HCT116 (cell line): Measurements from ENCODE around the gene AFP. TPM values are rescaled to one million over a fixed set of nuclear protein-coding genes. Genes with fewer than 3 reads are reported as not detected.

Experiments
- ATAC-seq: fragments of 200-7000 bp; cut with Tn5 transposase; 2 replicates; pipeline ENCODE4 v1.9.1; 2020; ENCODE audit warnings: mild to moderate bottlenecking, moderate library complexity
- BruUV-seq: library from RNA; stranded (reverse); fragments of 400-500 nt; replicated peaks from 2 replicates; lab custom pipeline; 2021; lab: Mats Ljungman, UMichigan
- CTCF ChIA-PET: fragments of 300-600 bp; sonication (Branson Sonifier 250); formaldehyde crosslinking; loops from one replicate; lab custom pipeline; 2021; ENCODE audit warnings: antibody characterized with exemption; lab: Charles Lee
- POLR2A ChIA-PET: fragments of 300-600, 350-600 bp; sonication (Branson Sonifier 250); formaldehyde crosslinking; loops from one replicate; lab custom pipeline; 2021; ENCODE audit warnings: antibody characterized with exemption; lab: Charles Lee
- RAD21 ChIA-PET, 2 experiments: fragments of 300-600 bp; sonication (Branson Sonifier 250); formaldehyde crosslinking; loops; one replicate each; lab custom pipeline; 2023; ENCODE audit warnings: low total read pairs in 2 of 2; ENCODE audit not compliant: uncharacterized antibody in 2 of 2, unreplicated experiment in 2 of 2, low non-redundant PET in 1 of 2; lab: Charles Lee
- DNase-seq: peaks from one replicate; pipeline ENCODE4 v3.0.0-alpha.2; 2010; ENCODE audit warnings: low read depth, low spot score
- H2AFZ ChIP-seq: fragments of 200-600 bp; shearing (Covaris generic), sonication (generic); 2 replicates; pipeline ENCODE4 v1.6.1; 2017; ENCODE audit warnings: low read depth, mixed run types, mixed read lengths, antibody characterized with exemption, low read length; ENCODE audit not compliant: poor library complexity, severe bottlenecking
- H3K27ac ChIP-seq: 2 replicates; pipeline ENCODE4 v1.5.1; 2012; ENCODE audit warnings: low read depth, low read length
- H3K27me3 ChIP-seq: fragments of 200-600 bp; sonication (generic); 2 replicates; pipeline ENCODE4 v1.6.1; 2016; ENCODE audit warnings: mixed run types, low read length, mixed read lengths; ENCODE audit not compliant: insufficient read depth
- H3K36me3 ChIP-seq, 2 experiments: fragments of 200-500 bp in 1 of 2; fragments of 200-600 bp in 1 of 2; sonication (Bioruptor generic) in 1 of 2; sonication (generic) in 1 of 2; 2 replicates each; pipeline versions ENCODE4 v1.5.1 to v1.6.1; 2014 to 2016; ENCODE audit warnings: low read length in 2 of 2, inconsistent platforms in 1 of 2, mixed read lengths in 1 of 2, mixed run types in 1 of 2; ENCODE audit not compliant: insufficient read depth in 2 of 2, control insufficient read depth in 1 of 2
- H3K4me1 ChIP-seq, 2 experiments: fragments of 200-600 bp in 1 of 2; sonication (generic) in 1 of 2; 2 replicates each; pipeline versions ENCODE4 v1.5.1 to v1.6.1; 2012 to 2017; ENCODE audit warnings: low read length in 2 of 2, inconsistent platforms in 1 of 2, mild to moderate bottlenecking in 1 of 2, mixed read lengths in 1 of 2, mixed run types in 1 of 2, moderate library complexity in 1 of 2; ENCODE audit not compliant: insufficient read depth in 2 of 2, control insufficient read depth in 1 of 2
- H3K4me2 ChIP-seq: fragments of 200-600 bp; sonication (generic); 2 replicates; pipeline ENCODE4 v1.6.1; 2017; ENCODE audit warnings: mixed run types, low read length, mixed read lengths
- H3K4me3 ChIP-seq, 2 experiments: fragments of 200-600 bp in 1 of 2; sonication (generic) in 1 of 2; replicated peaks in 1 of 2; 2 replicates each; pipeline ENCODE4 v1.5.1; 2011 to 2016; ENCODE audit warnings: low read length in 2 of 2, control low read depth in 1 of 2, low read depth in 1 of 2, mild to moderate bottlenecking in 1 of 2, mixed read lengths in 1 of 2, mixed run types in 1 of 2
- H3K79me2 ChIP-seq: fragments of 200-600 bp; sonication (generic); 2 replicates; pipeline ENCODE4 v1.6.1; 2017; ENCODE audit warnings: mild to moderate bottlenecking, mixed run types, low read length, moderate library complexity, mixed read lengths; ENCODE audit not compliant: insufficient read depth
- H3K9ac ChIP-seq: fragments of 200-600 bp; sonication (generic); 2 replicates; pipeline ENCODE4 v1.6.1; 2016; ENCODE audit warnings: low read length, mixed read lengths
- H3K9me2 ChIP-seq: fragments of 200-600 bp; sonication (generic), shearing (Covaris generic); 2 replicates; pipeline ENCODE4 v1.6.1; 2017; ENCODE audit warnings: mixed run types, mild to moderate bottlenecking, moderate library complexity; ENCODE audit not compliant: insufficient read depth
- H3K9me3 ChIP-seq, 2 experiments: fragments of 200-500 bp in 1 of 2; fragments of 200-600 bp in 1 of 2; sonication (Bioruptor generic) in 1 of 2; sonication (generic) in 1 of 2; 2 replicates each; pipeline ENCODE4 v1.6.1; 2014 to 2017; ENCODE audit warnings: low read length in 2 of 2, mixed read lengths in 2 of 2, inconsistent platforms in 1 of 2, low read depth in 1 of 2, mild to moderate bottlenecking in 1 of 2, mixed run types in 1 of 2, moderate library complexity in 1 of 2; ENCODE audit not compliant: control insufficient read depth in 1 of 2, insufficient read depth in 1 of 2
- H4K20me1 ChIP-seq: fragments of 200-600 bp; sonication (generic), shearing (Covaris generic); 2 replicates; pipeline ENCODE4 v1.6.1; 2017; ENCODE audit warnings: mixed run types, mild to moderate bottlenecking, moderate library complexity; ENCODE audit not compliant: insufficient read depth
- ATF3 ChIP-seq: IDR thresholded peaks from 2 replicates; pipeline ENCODE4 v1.6.1; 2012
- CBX3 ChIP-seq: IDR thresholded peaks from 2 replicates; pipeline ENCODE4 v1.6.1; 2012; ENCODE audit warnings: low read depth
- CEBPB ChIP-seq: IDR thresholded peaks from 2 replicates; pipeline ENCODE4 v1.6.1; 2012; ENCODE audit warnings: low read depth
- CTCF ChIP-seq, 3 experiments: fragments of 200-600 bp in 1 of 3; sonication (generic) in 1 of 3; IDR thresholded peaks in 2 of 3; conservative IDR thresholded peaks in 1 of 3; 2 replicates each; pipeline ENCODE4 v1.5.1; 2012 to 2017; ENCODE audit warnings: low read depth in 2 of 3, low read length in 2 of 3, antibody characterized with exemption in 1 of 3, borderline replicate concordance in 1 of 3, control low read depth in 1 of 3, mild to moderate bottlenecking in 1 of 3, mixed read lengths in 1 of 3, mixed run types in 1 of 3, moderate library complexity in 1 of 3; ENCODE audit not compliant: insufficient read depth in 1 of 3
- EGR1 ChIP-seq: IDR thresholded peaks from 2 replicates; pipeline ENCODE4 v1.6.1; 2012; ENCODE audit warnings: low read depth
- EZH2 ChIP-seq: fragments of 200-600 bp; sonication (generic); IDR thresholded peaks from 2 replicates; pipeline ENCODE4 v1.6.1; 2017; ENCODE audit warnings: antibody characterized with exemption, mixed run types
- EZH2phosphoT487 ChIP-seq: fragments of 200-600 bp; IDR thresholded peaks from 2 replicates; pipeline ENCODE4 v1.6.1; 2018; ENCODE audit warnings: antibody characterized with exemption, borderline replicate concordance
- FOSL1 ChIP-seq: IDR thresholded peaks from 2 replicates; pipeline ENCODE4 v1.6.1; 2012; ENCODE audit warnings: low read depth
- JUND ChIP-seq: IDR thresholded peaks from 2 replicates; pipeline ENCODE4 v1.6.1; 2012
- MAX ChIP-seq: IDR thresholded peaks from 2 replicates; pipeline ENCODE4 v1.6.1; 2012
- POLR2A ChIP-seq: IDR thresholded peaks from 2 replicates; pipeline ENCODE4 v1.7.0; 2011; ENCODE audit warnings: borderline replicate concordance; ENCODE audit not compliant: insufficient read depth, insufficient read length; ENCODE audit errors: extremely low read depth
- REST ChIP-seq: IDR thresholded peaks from 2 replicates; pipeline ENCODE4 v1.6.1; 2012; ENCODE audit warnings: low read depth
- SIN3A ChIP-seq: IDR thresholded peaks from 2 replicates; pipeline ENCODE4 v1.6.1; 2012; ENCODE audit warnings: low read depth
- SP1 ChIP-seq: IDR thresholded peaks from 2 replicates; pipeline ENCODE4 v1.6.1; 2012; ENCODE audit warnings: low read depth
- SRF ChIP-seq: IDR thresholded peaks from 2 replicates; pipeline ENCODE4 v1.6.1; 2012; ENCODE audit warnings: low read depth
- TCF7L2 ChIP-seq: IDR thresholded peaks from 2 replicates; pipeline ENCODE4 v1.7.0; 2011; ENCODE audit warnings: borderline replicate concordance, inconsistent platforms; ENCODE audit not compliant: insufficient read depth, insufficient read length; ENCODE audit errors: extremely low read depth
- YY1 ChIP-seq: IDR thresholded peaks from 2 replicates; pipeline ENCODE4 v1.6.1; 2011; ENCODE audit warnings: low read length, low read depth, moderate library complexity, mild to moderate bottlenecking; ENCODE audit not compliant: insufficient replicate concordance; ENCODE audit errors: extremely low read depth
- ZBTB33 ChIP-seq: IDR thresholded peaks from 2 replicates; pipeline ENCODE4 v1.6.1; 2011; ENCODE audit warnings: mild to moderate bottlenecking, low read length, moderate library complexity; ENCODE audit not compliant: insufficient replicate concordance; ENCODE audit errors: extremely low read depth
- ZFX ChIP-seq: fragments of 450-650 bp; IDR thresholded peaks from 2 replicates; pipeline ENCODE4 v1.6.1; 2017
- intact Hi-C: fragments of 100-400 bp; cut with micrococcal nuclease; formaldehyde crosslinking; loops from 2 replicates; pipeline ENCODE4 v1.10.0; 2022
- total RNA-seq: library from RNA; stranded (reverse); gene quantifications from one replicate; pipeline ENCODE4 v1.2.1, GENCODE V29; 2021; ENCODE audit not compliant: unreplicated experiment

AFP gene
- total RNA-seq, 1 experiment from 2014 or later = 1.6 TPM

- POLR2A ChIA-PET = no interaction called here
- no peak overlapping the region for H3K27ac ChIP-seq
- TF ChIP-seq POLR2A = no peak
- TF ChIP-seq EZH2phosphoT487 = no peak
- TF ChIP-seq CEBPB = no peak
- TF ChIP-seq REST = no peak
- TF ChIP-seq SIN3A = no peak
- TF ChIP-seq TCF7L2 = no peak
- TF ChIP-seq SRF = no peak
- no peak for TF ChIP-seq CTCF (IDR thresholded peaks at IDR 0.05 in 2 of 3, conservative IDR thresholded peaks at IDR 0.05 in 1 of 3; ENCODE audit: borderline replicate concordance in 1 of 3, insufficient read depth in 1 of 3, low read depth in 2 of 3, low read length in 2 of 3)
- TF ChIP-seq YY1 = no peak
- TF ChIP-seq MAX = no peak
- no peak for TF ChIP-seq SP1
- TF ChIP-seq CBX3 = no peak
- no peak for TF ChIP-seq EZH2
- no peak for TF ChIP-seq ATF3
- no peak for TF ChIP-seq FOSL1
- TF ChIP-seq ZFX = no peak
- no peak for TF ChIP-seq EGR1
- TF ChIP-seq ZBTB33 = no peak
- TF ChIP-seq JUND = no peak
- no peak overlapping the region for H3K4me2 ChIP-seq
- H3K27me3 ChIP-seq = no peaks in the 10 kb centered on the region
- RAD21 ChIA-PET = no interaction called here
- no peak overlapping the region for H3K9ac ChIP-seq
- no peaks in the 10 kb centered on the region for H3K9me3 ChIP-seq
- H2AFZ ChIP-seq = no peak overlapping the region
- no peaks in the 10 kb centered on the region for H4K20me1 ChIP-seq
- CTCF ChIA-PET = no interaction called here
- H3K9me2 ChIP-seq = no peaks in the 10 kb centered on the region
- no TSS peak for BruUV-seq
- intact Hi-C loops = no loop called here
- no peak overlapping the region for H3K4me3 ChIP-seq
- no peaks in the 10 kb centered on the region for H3K79me2 ChIP-seq
- no peaks in the 10 kb centered on the region for H3K4me1 ChIP-seq
- DNase-seq (no peak), ATAC-seq (no peak)
- no peaks in the 10 kb centered on the region for H3K36me3 ChIP-seq
Observed at GRCh38 chr4:73453701-73454005, 17.6 kb downstream of the AFP start.
